GM18499 (cell line): ENCODE measurements around the gene HSD17B2.
"Not testable (repeated sequence)": the region's sequence is repeated elsewhere in the genome, so short reads cannot be mapped to it uniquely, and the experiment has no call there.

Source experiments
- ATAC-seq: cut with Tn5 transposase; IDR thresholded peaks from one replicate; pipeline ENCODE4 v1.9.1; 2021; ENCODE audit warnings: moderate number of reproducible peaks; ENCODE audit not compliant: insufficient read depth, unreplicated experiment

The HSD17B2 gene, protein sequence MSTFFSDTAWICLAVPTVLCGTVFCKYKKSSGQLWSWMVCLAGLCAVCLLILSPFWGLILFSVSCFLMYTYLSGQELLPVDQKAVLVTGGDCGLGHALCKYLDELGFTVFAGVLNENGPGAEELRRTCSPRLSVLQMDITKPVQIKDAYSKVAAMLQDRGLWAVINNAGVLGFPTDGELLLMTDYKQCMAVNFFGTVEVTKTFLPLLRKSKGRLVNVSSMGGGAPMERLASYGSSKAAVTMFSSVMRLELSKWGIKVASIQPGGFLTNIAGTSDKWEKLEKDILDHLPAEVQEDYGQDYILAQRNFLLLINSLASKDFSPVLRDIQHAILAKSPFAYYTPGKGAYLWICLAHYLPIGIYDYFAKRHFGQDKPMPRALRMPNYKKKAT

GRCh38 chr16:82034981-82035612, at the start of gene HSD17B2:
Gene HSD17B2 (plus strand): TSS chr16:82035253. CDS start chr16:82035425, 172 bp downstream.
- ATAC-seq: no peak

GRCh38 chr16:81987121-81987520, 47.9 kb upstream of the HSD17B2 start:
- no peak for ATAC-seq

GRCh38 chr16:81987706-81988105, 47.3 kb upstream of the HSD17B2 start:
- no peak for ATAC-seq

DNA sequence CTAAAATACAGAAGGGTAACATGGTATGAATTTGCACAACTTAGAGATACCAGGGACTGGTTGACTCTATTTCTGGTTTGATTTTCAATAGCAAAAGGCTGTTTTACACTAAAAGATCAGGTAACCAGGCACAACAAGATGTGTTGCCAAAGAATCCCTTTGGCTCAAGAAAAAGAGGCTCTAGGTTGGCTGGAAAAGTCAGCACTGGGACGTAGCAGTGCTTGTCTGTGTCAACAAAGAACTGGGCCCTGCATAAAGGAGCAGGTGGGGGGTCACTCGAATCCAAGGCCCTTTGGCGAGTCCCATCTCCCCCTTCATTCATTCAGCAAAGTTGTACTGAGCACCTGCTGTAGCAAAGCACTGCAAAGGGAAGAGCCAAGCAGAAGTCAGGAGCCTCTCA, 42.2 kb upstream of the HSD17B2 start:
- no peak for ATAC-seq

DNA sequence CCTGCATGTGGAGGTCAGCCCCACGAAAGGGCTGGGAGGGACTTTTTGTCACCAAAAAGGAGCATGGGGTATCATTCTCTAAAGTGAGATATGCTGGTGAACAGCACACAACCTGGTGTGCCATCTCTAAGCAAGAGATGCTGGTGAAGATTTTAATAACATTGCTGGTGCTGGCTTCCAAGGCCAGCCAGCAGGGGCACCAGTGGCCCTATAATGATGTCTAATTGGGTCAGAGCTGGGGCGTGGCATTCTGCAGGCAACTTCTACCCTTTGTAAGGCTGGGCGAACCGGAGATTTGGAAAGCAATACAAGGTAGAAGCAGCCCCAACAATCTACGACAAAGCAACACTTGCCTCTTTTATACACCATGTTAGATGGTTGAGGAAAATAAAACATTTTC, 40.6 kb upstream of the HSD17B2 start:
- ATAC-seq: no peak

- ATAC-seq: no peak
Measured at GRCh38 chr16:81995651-81996050, 39.4 kb upstream of the HSD17B2 start.

- no peak for ATAC-seq
Measured at GRCh38 chr16:81996664-81997509, 38.2 kb upstream of the HSD17B2 start.

GRCh38 chr16:81997738-81998137, 37.3 kb upstream of the HSD17B2 start:
- ATAC-seq: no peak

DNA sequence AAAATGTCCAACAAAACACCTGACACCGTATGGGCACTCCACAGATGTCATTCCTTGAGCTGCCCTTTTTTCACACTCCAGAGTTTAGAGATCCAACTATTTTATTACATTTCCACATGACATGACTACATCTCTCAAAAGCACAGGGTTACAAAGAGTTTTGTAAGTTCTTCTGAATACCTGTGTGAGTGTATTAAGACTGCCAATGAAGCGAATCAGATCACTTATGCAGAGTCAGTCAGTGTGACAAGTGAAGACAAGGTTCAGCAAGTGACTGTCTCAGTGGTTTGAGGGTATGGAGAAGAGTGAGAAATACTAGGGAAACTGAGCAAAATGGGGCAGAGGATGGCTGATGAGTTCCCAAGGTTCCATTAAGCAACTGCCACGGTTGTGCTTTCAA, 32.2 kb upstream of the HSD17B2 start:
- no peak for ATAC-seq

- ATAC-seq: no peak
Measured at GRCh38 chr16:82004601-82005000, 30.5 kb upstream of the HSD17B2 start.

DNA sequence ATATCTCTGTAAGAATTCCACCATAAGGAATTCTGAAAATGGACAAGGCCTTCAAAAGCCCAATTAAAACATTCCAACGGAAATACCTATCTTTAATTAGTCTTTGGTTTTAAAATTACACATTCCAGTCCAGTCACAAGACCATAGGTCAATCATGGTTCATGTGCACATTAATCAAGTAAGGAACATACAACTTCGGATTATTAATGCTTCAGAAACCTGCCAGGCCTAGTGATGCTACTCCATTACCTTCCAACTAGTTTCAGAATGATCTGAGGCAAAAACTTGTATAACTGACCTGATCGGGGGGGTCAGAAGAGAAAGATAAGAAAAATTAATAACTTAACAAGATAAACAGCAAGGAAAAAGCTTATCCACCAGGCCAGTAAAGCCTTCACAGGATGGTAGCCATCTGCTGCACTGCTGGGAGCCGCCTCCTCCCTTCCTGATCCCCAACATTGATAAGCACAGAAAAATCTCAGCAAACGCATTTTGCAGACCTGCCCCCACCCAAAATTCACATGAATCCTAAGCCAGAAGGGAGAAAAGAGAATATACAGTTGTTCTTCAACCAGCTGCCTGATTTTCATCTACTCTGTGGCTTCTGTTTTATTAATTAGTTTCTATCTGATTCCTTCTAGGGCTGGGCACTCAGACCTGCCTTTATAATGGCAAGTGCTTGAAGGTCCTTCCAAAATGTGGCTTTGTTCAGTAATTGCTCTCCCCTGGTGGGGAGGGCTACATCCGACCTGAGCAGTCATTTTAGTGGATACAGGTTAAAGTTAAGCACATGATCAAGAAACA, 29.8 kb upstream of the HSD17B2 start:
- ATAC-seq: no peak

GRCh38 chr16:82006036-82006435, 29.0 kb upstream of the HSD17B2 start:
- ATAC-seq: no peak

DNA sequence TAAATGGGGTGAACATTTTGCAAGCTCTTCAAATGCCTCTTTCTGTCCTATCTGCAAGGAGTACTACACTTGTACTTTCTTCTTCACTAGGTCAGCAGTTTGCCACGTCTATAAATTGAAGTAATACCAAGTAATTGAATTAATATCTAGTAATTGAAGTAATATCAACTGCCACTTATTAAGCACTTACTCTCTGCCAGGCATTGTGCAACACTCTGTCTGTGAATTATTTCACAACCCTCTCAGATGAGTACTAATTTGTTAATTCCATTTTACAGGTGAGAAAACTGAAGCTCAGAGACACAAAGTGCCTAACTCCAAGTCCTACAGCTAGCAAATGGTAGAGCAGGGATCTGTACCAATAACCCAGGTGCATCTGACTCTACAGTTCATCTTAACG, 27.9 kb upstream of the HSD17B2 start:
- ATAC-seq: no peak

- no peak for ATAC-seq
Measured at GRCh38 chr16:82008957-82009592, 26.0 kb upstream of the HSD17B2 start.

DNA sequence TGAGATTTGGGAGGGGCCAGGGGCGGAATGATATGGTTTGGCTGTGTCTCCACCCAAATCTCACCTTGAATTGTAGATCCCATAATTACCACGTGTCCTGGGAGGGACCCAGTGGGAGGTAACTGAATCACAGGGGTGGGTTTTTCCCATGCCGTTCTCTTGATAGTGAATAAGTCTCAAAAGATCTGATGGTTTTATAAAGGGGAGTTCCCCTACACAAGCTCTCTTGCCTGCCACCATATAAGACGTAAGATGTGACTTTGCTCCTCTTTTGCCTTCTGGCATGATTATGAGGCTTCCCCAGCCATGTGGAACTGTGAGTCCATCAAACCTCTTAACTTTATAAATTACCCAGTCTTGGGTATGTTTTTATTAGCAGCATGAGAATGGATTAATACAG, 25.3 kb upstream of the HSD17B2 start:
- ATAC-seq: not testable (repeated sequence)

- ATAC-seq: no peak
Measured at GRCh38 chr16:82010649-82011048, 24.4 kb upstream of the HSD17B2 start.

GRCh38 chr16:82011199-82011641, 23.8 kb upstream of the HSD17B2 start, which contains the start of gene SDR42E1:
Gene SDR42E1 (minus strand): TSS chr16:82011470. CDS start chr16:82000858, 10,612 bp downstream.
- no peak for ATAC-seq

GRCh38 chr16:82013139-82013538, 21.9 kb upstream of the HSD17B2 start:
- ATAC-seq: no peak

GRCh38 chr16:82016263-82016662, 18.8 kb upstream of the HSD17B2 start:
- no peak for ATAC-seq

DNA sequence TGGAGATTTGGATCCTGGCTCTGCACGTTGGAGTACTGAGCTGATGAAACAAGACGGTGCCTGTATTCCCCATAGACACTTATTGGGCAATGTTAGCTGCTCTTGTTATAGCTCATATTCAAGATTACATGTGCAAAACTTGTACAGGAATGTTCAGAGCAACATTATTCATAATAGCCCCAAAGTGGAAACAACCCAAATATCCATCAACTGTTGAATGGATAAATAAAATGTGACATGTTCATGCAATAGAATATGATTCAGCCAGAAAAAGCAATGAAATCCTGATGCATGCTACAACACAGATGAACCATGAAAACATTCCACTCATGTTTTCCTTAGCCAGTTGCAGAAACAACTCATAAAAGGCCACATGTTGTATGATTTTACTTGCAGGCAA, 18.1 kb upstream of the HSD17B2 start:
- no peak for ATAC-seq
